GM18907 (cell line): ENCODE results near the gene DCAF11.

Source experiments
- ATAC-seq: cut with Tn5 transposase; IDR thresholded peaks from one replicate; pipeline ENCODE4 v1.9.1; 2021; ENCODE audit warnings: mild to moderate bottlenecking, moderate library complexity; ENCODE audit not compliant: unreplicated experiment

DCAF11 gene

GRCh38 chr14:24137529-24138395 is 23.2 kb downstream of the DCAF11 start:
- ATAC-seq: no peak

- no peak for ATAC-seq
These were observed 24.1 kb downstream of the DCAF11 start for GRCh38 chr14:24138396-24139271.

GRCh38 chr14:24139272-24139934 is 24.8 kb downstream of the DCAF11 start:
- ATAC-seq: no peak

- peak; percentile 86 for ATAC-seq
These were observed 26.7 kb downstream of the DCAF11 start, which contains the start of gene EMC9 for GRCh38 chr14:24141097-24141880. Gene EMC9, minus strand, starts transcription at chr14:24141591. Its CDS starts 287 bp downstream, at chr14:24141304.

GRCh38 chr14:24143511-24143910 is 28.9 kb downstream of the DCAF11 start:
- ATAC-seq: no peak

GRCh38 chr14:24144451-24144850 is 29.9 kb downstream of the DCAF11 start:
- ATAC-seq: no peak

GRCh38 chr14:24145219-24145618 is 30.6 kb downstream of the DCAF11 start:
- no peak for ATAC-seq

- ATAC-seq: no peak
These were observed 31.3 kb downstream of the DCAF11 start for GRCh38 chr14:24145690-24146452.

- ATAC-seq: peak; percentile 66
These were observed 31.9 kb downstream of the DCAF11 start, which contains the start of gene PSME2 for GRCh38 chr14:24146453-24146977. Gene PSME2, minus strand, starts transcription at chr14:24146610. Its CDS starts 29 bp downstream, at chr14:24146581.

GRCh38 chr14:24146978-24147760 is 32.6 kb downstream of the DCAF11 start, which contains the start of gene RNF31:
Gene RNF31, plus strand, starts transcription at chr14:24147498. Its CDS starts 201 bp downstream, at chr14:24147699.
- peak; percentile 82 for ATAC-seq

- peak; percentile 3 for ATAC-seq
These were observed 33.3 kb downstream of the DCAF11 start for GRCh38 chr14:24147761-24148428.

- no peak for ATAC-seq
These were observed 34.9 kb downstream of the DCAF11 start for GRCh38 chr14:24149302-24149969.

- ATAC-seq: no peak
These were observed 35.5 kb downstream of the DCAF11 start for GRCh38 chr14:24150061-24150460.

GRCh38 chr14:24150567-24150966 is 36.0 kb downstream of the DCAF11 start:
- no peak for ATAC-seq

- ATAC-seq: no peak
These were observed 36.4 kb downstream of the DCAF11 start for GRCh38 chr14:24150993-24151392.

- no peak for ATAC-seq
These were observed 37.0 kb downstream of the DCAF11 start for GRCh38 chr14:24151404-24152080.

GRCh38 chr14:24155100-24155499 is 40.5 kb downstream of the DCAF11 start:
- ATAC-seq: no peak
